Keratinocyte (primary cell): ENCODE measurements around the gene DMAC2. TPM values are rescaled to one million over a fixed set of nuclear protein-coding genes. Genes with fewer than 3 reads are reported as not detected.

Experiments used
- DNase-seq: peaks from one replicate; pipeline ENCODE4 v3.0.0-alpha.2; 2011; ENCODE audit warnings: low read depth, missing footprints, low spot score
- FAIRE-seq: peaks from 2 replicates; lab custom pipeline; 2011; peaks lifted over from hg19 to GRCh38; lab: Jason Lieb, UNC
- H2AFZ ChIP-seq: 2 replicates; pipeline ENCODE4 v1.6.0; 2012; ENCODE audit warnings: low read length, control low read depth, inconsistent platforms; ENCODE audit not compliant: control insufficient read depth
- H3K27ac ChIP-seq: 2 replicates; pipeline ENCODE4 v1.5.1; 2011; ENCODE audit warnings: low read length; ENCODE audit not compliant: control insufficient read depth, insufficient read depth
- H3K27me3 ChIP-seq: 3 replicates; pipeline ENCODE4 v1.6.0; 2011; ENCODE audit warnings: low read length; ENCODE audit not compliant: control insufficient read depth, insufficient read depth; ENCODE audit errors: extremely low read depth
- H3K36me3 ChIP-seq, 2 experiments: 2 replicates in 1 of 2; 3 replicates in 1 of 2; pipeline ENCODE4 v1.5.1; 2011; ENCODE audit warnings: low read length in 2 of 2, mild to moderate bottlenecking in 1 of 2; ENCODE audit not compliant: control insufficient read depth in 2 of 2, insufficient read depth in 2 of 2; ENCODE audit errors: extremely low read depth in 1 of 2
- H3K4me1 ChIP-seq: 3 replicates; pipeline ENCODE4 v1.5.1; 2011; ENCODE audit warnings: low read length; ENCODE audit not compliant: control insufficient read depth, insufficient read depth; ENCODE audit errors: extremely low read depth
- H3K4me2 ChIP-seq: 3 replicates; pipeline ENCODE4 v1.6.0; 2011; ENCODE audit warnings: low read depth, low read length; ENCODE audit not compliant: control insufficient read depth, insufficient read depth; ENCODE audit errors: extremely low read depth
- H3K4me3 ChIP-seq, 3 experiments: fragments of 200-600 bp in 1 of 3; sonication (generic) in 1 of 3; 2 replicates in 2 of 3; 3 replicates in 1 of 3; pipeline ENCODE4 v1.5.1; 2011 to 2016; ENCODE audit warnings: low read length in 3 of 3, mild to moderate bottlenecking in 3 of 3, control low read depth in 2 of 3, inconsistent platforms in 1 of 3, low read depth in 1 of 3, mixed read lengths in 1 of 3, mixed run types in 1 of 3, moderate library complexity in 1 of 3; ENCODE audit not compliant: control insufficient read depth in 2 of 3, insufficient read depth in 2 of 3; ENCODE audit errors: extremely low read depth in 1 of 3
- H3K79me2 ChIP-seq: 2 replicates; pipeline ENCODE4 v1.6.0; 2012; ENCODE audit warnings: low read length; ENCODE audit not compliant: control insufficient read depth, insufficient read depth
- H3K9ac ChIP-seq: 3 replicates; pipeline ENCODE4 v1.6.0; 2011; ENCODE audit warnings: low read length; ENCODE audit not compliant: control insufficient read depth, insufficient read depth; ENCODE audit errors: extremely low read depth
- H3K9me1 ChIP-seq: 3 replicates; pipeline ENCODE4 v1.6.0; 2011; ENCODE audit warnings: low read length; ENCODE audit not compliant: control insufficient read depth, insufficient read depth; ENCODE audit errors: extremely low read depth
- H3K9me3 ChIP-seq: 2 replicates; pipeline ENCODE4 v1.5.1; 2012; ENCODE audit warnings: low read depth, low read length; ENCODE audit not compliant: control insufficient read depth
- H4K20me1 ChIP-seq: 3 replicates; pipeline ENCODE4 v1.6.0; 2011; ENCODE audit warnings: low read length; ENCODE audit not compliant: control insufficient read depth, insufficient read depth; ENCODE audit errors: extremely low read depth
- EZH2 ChIP-seq: IDR thresholded peaks from one replicate; pipeline ENCODE4 v1.6.1; 2012; ENCODE audit warnings: inconsistent platforms, mild to moderate bottlenecking, low read length, moderate library complexity
- dilution Hi-C: fragments of 300-500 bp; cut with MboI; formaldehyde crosslinking; loops from one replicate; pipeline ENCODE4 v1.7.0; 2020; ENCODE audit warnings: low sequenced_read_pairs; ENCODE audit not compliant: extremely low pct_ligation_motif_present
- polyA plus RNA-seq, 5 experiments: library from polyadenylated mRNA; depleted of rRNA in 3 of 5; stranded (reverse) in 3 of 5; stranded (forward) in 1 of 5; unstranded in 1 of 5; fragments of >200 nt; gene quantifications; 1 replicate in 1 of 5; 2 replicates in 3 of 5; 3 replicates in 1 of 5; pipeline versions ENCODE4 v1.2.1 to v1.2.3, GENCODE V29; 2011 to 2012; ENCODE audit warnings: missing spikeins in 2 of 5, low read depth in 1 of 5, low replicate concordance in 1 of 5
- TF ChIP-seq, protein P1 (sequence below), 3 experiments: IDR thresholded peaks in 1 of 3; conservative IDR thresholded peaks in 1 of 3; optimal IDR thresholded peaks in 1 of 3; 2 replicates in 2 of 3; 3 replicates in 1 of 3; pipeline versions ENCODE3 to v1.5.1; 2011; ENCODE audit warnings: low read length in 3 of 3, mild to moderate bottlenecking in 3 of 3, moderate library complexity in 2 of 3, control low read depth in 1 of 3, inconsistent platforms in 1 of 3; ENCODE audit not compliant: insufficient read depth in 2 of 3; ENCODE audit errors: extremely low read depth in 1 of 3

Gene DMAC2
- polyA plus RNA-seq, 1 donor (not counting 4 experiments of a cell fraction or from before 2014, with no cell fraction given), result 45.3 TPM

DNA sequence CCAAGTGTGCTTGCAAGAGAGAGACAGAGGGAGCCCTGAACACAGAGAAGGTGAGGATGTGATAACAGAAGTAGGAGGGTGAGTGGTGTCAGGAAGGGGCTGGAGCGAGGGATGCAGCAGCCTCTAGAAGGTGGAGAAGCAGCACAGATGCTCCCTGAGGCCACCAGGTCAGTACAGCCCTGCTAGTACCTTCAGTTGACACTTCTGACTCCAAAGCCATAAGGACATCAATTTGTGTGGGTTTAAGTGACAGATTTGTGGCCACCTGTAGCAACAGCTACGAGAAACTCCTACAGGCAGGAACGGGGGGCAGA is 10.1 kb upstream of the DMAC2 start:
- dilution Hi-C loops, result no loop called here
- DNase-seq (no peak), FAIRE-seq (no peak)
- TF ChIP-seq EZH2, result no peak
- TF ChIP-seq, protein P1, sequence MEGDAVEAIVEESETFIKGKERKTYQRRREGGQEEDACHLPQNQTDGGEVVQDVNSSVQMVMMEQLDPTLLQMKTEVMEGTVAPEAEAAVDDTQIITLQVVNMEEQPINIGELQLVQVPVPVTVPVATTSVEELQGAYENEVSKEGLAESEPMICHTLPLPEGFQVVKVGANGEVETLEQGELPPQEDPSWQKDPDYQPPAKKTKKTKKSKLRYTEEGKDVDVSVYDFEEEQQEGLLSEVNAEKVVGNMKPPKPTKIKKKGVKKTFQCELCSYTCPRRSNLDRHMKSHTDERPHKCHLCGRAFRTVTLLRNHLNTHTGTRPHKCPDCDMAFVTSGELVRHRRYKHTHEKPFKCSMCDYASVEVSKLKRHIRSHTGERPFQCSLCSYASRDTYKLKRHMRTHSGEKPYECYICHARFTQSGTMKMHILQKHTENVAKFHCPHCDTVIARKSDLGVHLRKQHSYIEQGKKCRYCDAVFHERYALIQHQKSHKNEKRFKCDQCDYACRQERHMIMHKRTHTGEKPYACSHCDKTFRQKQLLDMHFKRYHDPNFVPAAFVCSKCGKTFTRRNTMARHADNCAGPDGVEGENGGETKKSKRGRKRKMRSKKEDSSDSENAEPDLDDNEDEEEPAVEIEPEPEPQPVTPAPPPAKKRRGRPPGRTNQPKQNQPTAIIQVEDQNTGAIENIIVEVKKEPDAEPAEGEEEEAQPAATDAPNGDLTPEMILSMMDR (optimal IDR thresholded peaks at IDR 0.05 in 1 of 3, IDR thresholded peaks at IDR 0.05 in 1 of 3, conservative IDR thresholded peaks at IDR 0.05 in 1 of 3; ENCODE audit: extremely low read depth in 1 of 3, insufficient read depth in 2 of 3, low read length in 3 of 3), result no peak
- H3K27ac ChIP-seq, result no peak overlapping the region
- no peak overlapping the region for H3K9ac ChIP-seq
- no peak overlapping the region for H3K4me2 ChIP-seq
- H3K9me3 ChIP-seq, result no peaks in the 10 kb centered on the region
- peaks cover 2% of the 10 kb centered on the region for H3K4me1 ChIP-seq
- H3K79me2 ChIP-seq, result no peaks in the 10 kb centered on the region
- no peaks in the 10 kb centered on the region for H3K9me1 ChIP-seq
- H2AFZ ChIP-seq, result no peak overlapping the region
- H3K36me3 ChIP-seq, result no peaks in the 10 kb centered on the region
- H3K4me3 ChIP-seq, result no peak overlapping the region
- H4K20me1 ChIP-seq, result no peaks in the 10 kb centered on the region
- no peaks in the 10 kb centered on the region for H3K27me3 ChIP-seq

DNA sequence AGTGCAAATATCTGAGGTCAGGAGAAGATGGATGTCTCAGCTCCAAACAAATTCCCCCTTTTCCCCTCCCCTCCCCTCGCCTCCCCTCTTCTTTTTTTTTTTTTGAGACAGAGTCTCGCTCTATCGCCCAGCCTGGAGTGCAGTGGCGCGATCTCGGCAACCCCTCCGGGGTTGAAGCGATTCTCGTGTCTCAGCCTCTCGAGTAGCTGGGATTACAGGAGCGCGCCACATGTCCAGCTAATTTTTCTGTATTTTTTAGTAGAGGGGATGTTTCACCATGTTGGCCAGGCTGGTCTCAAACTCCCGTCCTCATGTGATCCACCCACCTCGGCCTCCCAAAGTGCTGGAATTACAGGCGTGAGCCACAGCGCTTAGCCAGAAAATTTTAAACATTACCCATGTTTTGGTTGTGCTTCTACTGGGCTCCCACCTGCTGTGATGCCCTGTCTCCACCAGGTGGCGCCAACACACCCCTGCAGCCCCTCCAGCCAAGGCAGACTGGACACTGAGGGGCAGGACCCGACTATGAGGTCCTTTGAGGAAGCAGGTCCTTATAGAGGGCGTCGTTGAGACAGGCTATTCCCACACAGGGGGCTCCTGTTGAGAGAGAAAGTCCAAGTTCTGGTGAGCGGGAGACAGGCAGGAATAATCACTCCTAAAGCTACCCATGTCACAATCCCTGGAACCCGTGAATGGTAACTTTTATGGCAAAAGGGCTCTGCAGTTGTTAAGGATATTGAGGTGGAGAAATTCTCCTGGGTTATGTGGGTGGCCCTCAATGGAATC is 9.6 kb upstream of the DMAC2 start:
- H2AFZ ChIP-seq, result peak overlapping the region; percentile 86
- H3K4me2 ChIP-seq, result peak overlapping the region; percentile 78
- H3K9me1 ChIP-seq, result no peaks in the 10 kb centered on the region
- H4K20me1 ChIP-seq, result no peaks in the 10 kb centered on the region
- H3K4me3 ChIP-seq, result peak overlapping the region; percentile 6 to 46 (median 43)
- H3K36me3 ChIP-seq, result no peaks in the 10 kb centered on the region
- H3K27me3 ChIP-seq, result no peaks in the 10 kb centered on the region
- H3K9ac ChIP-seq, result peak overlapping the region; percentile 22
- no peak for TF ChIP-seq EZH2
- TF ChIP-seq, protein P1 (optimal IDR thresholded peaks at IDR 0.05 in 1 of 3, IDR thresholded peaks at IDR 0.05 in 1 of 3, conservative IDR thresholded peaks at IDR 0.05 in 1 of 3; ENCODE audit: extremely low read depth in 1 of 3, insufficient read depth in 2 of 3, low read length in 3 of 3), result peak; percentile 94 to 98 (median 95)
- no peak overlapping the region for H3K27ac ChIP-seq
- H3K9me3 ChIP-seq, result no peaks in the 10 kb centered on the region
- FAIRE-seq (no peak), DNase-seq (no peak)
- no peaks in the 10 kb centered on the region for H3K79me2 ChIP-seq
- H3K4me1 ChIP-seq, result peaks cover 2% of the 10 kb centered on the region
- dilution Hi-C loops, result no loop called here
